CD4-positive, alpha-beta T cell treated with Interleukin-12 subunit alpha and Interleukin-12 subunit beta, for 1 hour (primary cell): ENCODE measurements around the gene DOCK9.
A peak's percentile ranks its signal among the peaks of the same experiment; 100 is the strongest.

ENCODE experiments used
- DNase-seq: peaks from one replicate; pipeline ENCODE4 v3.0.0-alpha.2; 2020

The DOCK9 gene

GRCh38 chr13:98941536-98941935, 36.3 kb downstream of the DOCK9 start:
- no peak for DNase-seq

GRCh38 chr13:98941126-98941525, 36.7 kb downstream of the DOCK9 start:
- DNase-seq: no peak

- DNase-seq: no peak
Observed at GRCh38 chr13:98940325-98941001, 37.4 kb downstream of the DOCK9 start.

GRCh38 chr13:98939660-98940191, 38.1 kb downstream of the DOCK9 start:
- DNase-seq: no peak

- DNase-seq: no peak
Observed at GRCh38 chr13:98938801-98939200, 39.1 kb downstream of the DOCK9 start.

- DNase-seq: no peak
Observed at GRCh38 chr13:98937911-98938381, 39.9 kb downstream of the DOCK9 start.

GRCh38 chr13:98934243-98934642, 43.6 kb downstream of the DOCK9 start:
- DNase-seq: no peak

GRCh38 chr13:98930151-98930591, 47.7 kb downstream of the DOCK9 start:
- no peak for DNase-seq

- DNase-seq: no peak
Observed at GRCh38 chr13:98927951-98928927, 49.6 kb downstream of the DOCK9 start.

GRCh38 chr13:98925949-98926348, 51.9 kb downstream of the DOCK9 start:
- DNase-seq: no peak

- no peak for DNase-seq
Observed at GRCh38 chr13:98923641-98924397, 54.0 kb downstream of the DOCK9 start.

GRCh38 chr13:98922306-98922705, 55.6 kb downstream of the DOCK9 start:
- DNase-seq: no peak

GRCh38 chr13:98921786-98922185, 56.1 kb downstream of the DOCK9 start:
- no peak for DNase-seq

GRCh38 chr13:98921015-98921580, 56.8 kb downstream of the DOCK9 start:
- no peak for DNase-seq

GRCh38 chr13:98919566-98919965, 58.3 kb downstream of the DOCK9 start:
- no peak for DNase-seq

GRCh38 chr13:98918771-98919170, 59.1 kb downstream of the DOCK9 start:
- peak; percentile 6 for DNase-seq

GRCh38 chr13:98917116-98917515, 60.7 kb downstream of the DOCK9 start:
- DNase-seq: no peak

GRCh38 chr13:98916403-98916802, 61.5 kb downstream of the DOCK9 start:
- no peak for DNase-seq

GRCh38 chr13:98915981-98916380, 61.9 kb downstream of the DOCK9 start:
- DNase-seq: no peak

GRCh38 chr13:98915563-98915962, 62.3 kb downstream of the DOCK9 start:
- no peak for DNase-seq

GRCh38 chr13:98913741-98914140, 64.1 kb downstream of the DOCK9 start:
- no peak for DNase-seq

- DNase-seq: no peak
Observed at GRCh38 chr13:98912846-98913245, 65.0 kb downstream of the DOCK9 start.
